Panc1 (cell line): ENCODE data around the gene ZNF879.

Experiments
- POLR2AphosphoS5 ChIP-seq: IDR thresholded peaks from 2 replicates; pipeline ENCODE4 v1.6.1; 2012; ENCODE audit warnings: mild to moderate bottlenecking, low read depth, low read length, moderate library complexity
- SIN3A ChIP-seq: IDR thresholded peaks from 2 replicates; pipeline ENCODE4 v1.6.1; 2012; ENCODE audit warnings: low read depth, mild to moderate bottlenecking, low read length, moderate library complexity, borderline replicate concordance; ENCODE audit not compliant: insufficient read depth
- TF ChIP-seq, protein P1 (sequence below): fragments of 450-650 bp; IDR thresholded peaks from 2 replicates; pipeline ENCODE4 v1.5.1; 2017; ENCODE audit warnings: mild to moderate bottlenecking
- TF ChIP-seq, protein P2 (sequence below), 2 experiments: IDR thresholded peaks; 2 replicates each; pipeline ENCODE4 v1.6.1; 2011 to 2012; ENCODE audit warnings: low read depth in 2 of 2, control low read depth in 1 of 2, low read length in 1 of 2, mild to moderate bottlenecking in 1 of 2, moderate library complexity in 1 of 2; ENCODE audit not compliant: insufficient read depth in 1 of 2

DNA sequence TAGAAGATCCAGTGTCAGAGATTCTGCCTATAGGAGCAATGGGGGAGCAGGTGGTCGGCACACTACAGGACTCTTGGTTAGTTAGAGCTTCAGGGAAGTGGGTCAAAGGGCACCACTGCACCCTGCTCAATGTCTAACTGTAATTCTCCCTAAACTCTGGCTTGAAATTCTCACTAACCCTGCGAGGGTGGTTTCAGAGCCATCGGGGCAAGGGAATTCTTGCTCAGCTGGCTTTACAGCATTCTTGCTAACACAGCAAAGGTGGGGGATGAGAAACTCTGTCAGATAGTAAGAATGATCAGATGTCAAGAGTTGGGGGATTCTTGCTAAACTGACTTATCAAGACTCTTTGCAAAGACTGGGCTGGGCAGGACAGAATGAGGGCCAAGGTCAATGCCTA is 31.8 kb downstream of the ZNF879 start:
- TF ChIP-seq, protein P1, sequence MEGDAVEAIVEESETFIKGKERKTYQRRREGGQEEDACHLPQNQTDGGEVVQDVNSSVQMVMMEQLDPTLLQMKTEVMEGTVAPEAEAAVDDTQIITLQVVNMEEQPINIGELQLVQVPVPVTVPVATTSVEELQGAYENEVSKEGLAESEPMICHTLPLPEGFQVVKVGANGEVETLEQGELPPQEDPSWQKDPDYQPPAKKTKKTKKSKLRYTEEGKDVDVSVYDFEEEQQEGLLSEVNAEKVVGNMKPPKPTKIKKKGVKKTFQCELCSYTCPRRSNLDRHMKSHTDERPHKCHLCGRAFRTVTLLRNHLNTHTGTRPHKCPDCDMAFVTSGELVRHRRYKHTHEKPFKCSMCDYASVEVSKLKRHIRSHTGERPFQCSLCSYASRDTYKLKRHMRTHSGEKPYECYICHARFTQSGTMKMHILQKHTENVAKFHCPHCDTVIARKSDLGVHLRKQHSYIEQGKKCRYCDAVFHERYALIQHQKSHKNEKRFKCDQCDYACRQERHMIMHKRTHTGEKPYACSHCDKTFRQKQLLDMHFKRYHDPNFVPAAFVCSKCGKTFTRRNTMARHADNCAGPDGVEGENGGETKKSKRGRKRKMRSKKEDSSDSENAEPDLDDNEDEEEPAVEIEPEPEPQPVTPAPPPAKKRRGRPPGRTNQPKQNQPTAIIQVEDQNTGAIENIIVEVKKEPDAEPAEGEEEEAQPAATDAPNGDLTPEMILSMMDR: no peak
- TF ChIP-seq POLR2AphosphoS5: no peak
- TF ChIP-seq SIN3A: no peak
- TF ChIP-seq, protein P2, sequence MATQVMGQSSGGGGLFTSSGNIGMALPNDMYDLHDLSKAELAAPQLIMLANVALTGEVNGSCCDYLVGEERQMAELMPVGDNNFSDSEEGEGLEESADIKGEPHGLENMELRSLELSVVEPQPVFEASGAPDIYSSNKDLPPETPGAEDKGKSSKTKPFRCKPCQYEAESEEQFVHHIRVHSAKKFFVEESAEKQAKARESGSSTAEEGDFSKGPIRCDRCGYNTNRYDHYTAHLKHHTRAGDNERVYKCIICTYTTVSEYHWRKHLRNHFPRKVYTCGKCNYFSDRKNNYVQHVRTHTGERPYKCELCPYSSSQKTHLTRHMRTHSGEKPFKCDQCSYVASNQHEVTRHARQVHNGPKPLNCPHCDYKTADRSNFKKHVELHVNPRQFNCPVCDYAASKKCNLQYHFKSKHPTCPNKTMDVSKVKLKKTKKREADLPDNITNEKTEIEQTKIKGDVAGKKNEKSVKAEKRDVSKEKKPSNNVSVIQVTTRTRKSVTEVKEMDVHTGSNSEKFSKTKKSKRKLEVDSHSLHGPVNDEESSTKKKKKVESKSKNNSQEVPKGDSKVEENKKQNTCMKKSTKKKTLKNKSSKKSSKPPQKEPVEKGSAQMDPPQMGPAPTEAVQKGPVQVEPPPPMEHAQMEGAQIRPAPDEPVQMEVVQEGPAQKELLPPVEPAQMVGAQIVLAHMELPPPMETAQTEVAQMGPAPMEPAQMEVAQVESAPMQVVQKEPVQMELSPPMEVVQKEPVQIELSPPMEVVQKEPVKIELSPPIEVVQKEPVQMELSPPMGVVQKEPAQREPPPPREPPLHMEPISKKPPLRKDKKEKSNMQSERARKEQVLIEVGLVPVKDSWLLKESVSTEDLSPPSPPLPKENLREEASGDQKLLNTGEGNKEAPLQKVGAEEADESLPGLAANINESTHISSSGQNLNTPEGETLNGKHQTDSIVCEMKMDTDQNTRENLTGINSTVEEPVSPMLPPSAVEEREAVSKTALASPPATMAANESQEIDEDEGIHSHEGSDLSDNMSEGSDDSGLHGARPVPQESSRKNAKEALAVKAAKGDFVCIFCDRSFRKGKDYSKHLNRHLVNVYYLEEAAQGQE (IDR thresholded peaks at IDR 0.05; ENCODE audit: insufficient read depth in 1 of 2, low read depth in 2 of 2, low read length in 1 of 2): no peak
